Measurements from ENCODE around the gene RABL3.

DNA sequence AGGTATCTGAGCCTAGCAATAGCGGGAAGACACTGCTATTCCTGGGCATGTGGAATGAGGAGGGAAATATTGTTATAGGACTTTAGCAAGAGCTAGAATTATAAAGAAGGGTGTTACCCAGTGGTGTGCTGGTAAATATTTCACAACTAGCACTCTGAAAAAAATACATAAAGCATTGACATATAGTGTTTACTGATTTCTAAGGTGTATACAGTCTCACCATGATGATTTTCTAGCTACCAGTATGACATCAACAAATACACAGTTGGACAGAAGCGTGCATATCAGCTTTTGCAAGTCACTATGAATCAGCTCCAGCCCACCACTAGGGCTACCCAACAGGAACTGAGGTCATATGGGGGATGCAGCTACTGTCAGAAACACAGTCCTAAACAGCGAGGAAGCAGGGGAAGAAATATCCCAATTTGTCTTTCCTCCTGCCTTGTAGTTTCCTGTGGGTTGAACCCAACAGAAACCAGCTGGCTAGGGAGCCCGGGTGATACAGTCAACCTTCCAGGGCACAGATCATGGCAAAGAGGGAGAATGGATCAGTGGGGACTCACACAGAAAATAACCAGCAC is 99.9 kb downstream of the RABL3 start:
- TF ChIP-seq, protein P1, sequence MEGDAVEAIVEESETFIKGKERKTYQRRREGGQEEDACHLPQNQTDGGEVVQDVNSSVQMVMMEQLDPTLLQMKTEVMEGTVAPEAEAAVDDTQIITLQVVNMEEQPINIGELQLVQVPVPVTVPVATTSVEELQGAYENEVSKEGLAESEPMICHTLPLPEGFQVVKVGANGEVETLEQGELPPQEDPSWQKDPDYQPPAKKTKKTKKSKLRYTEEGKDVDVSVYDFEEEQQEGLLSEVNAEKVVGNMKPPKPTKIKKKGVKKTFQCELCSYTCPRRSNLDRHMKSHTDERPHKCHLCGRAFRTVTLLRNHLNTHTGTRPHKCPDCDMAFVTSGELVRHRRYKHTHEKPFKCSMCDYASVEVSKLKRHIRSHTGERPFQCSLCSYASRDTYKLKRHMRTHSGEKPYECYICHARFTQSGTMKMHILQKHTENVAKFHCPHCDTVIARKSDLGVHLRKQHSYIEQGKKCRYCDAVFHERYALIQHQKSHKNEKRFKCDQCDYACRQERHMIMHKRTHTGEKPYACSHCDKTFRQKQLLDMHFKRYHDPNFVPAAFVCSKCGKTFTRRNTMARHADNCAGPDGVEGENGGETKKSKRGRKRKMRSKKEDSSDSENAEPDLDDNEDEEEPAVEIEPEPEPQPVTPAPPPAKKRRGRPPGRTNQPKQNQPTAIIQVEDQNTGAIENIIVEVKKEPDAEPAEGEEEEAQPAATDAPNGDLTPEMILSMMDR (IDR thresholded peaks at IDR 0.05): no peak
- no peak for TF ChIP-seq POLR2AphosphoS5 (IDR thresholded peaks at IDR 0.05)
- no peak for TF ChIP-seq POLR2A (IDR thresholded peaks at IDR 0.05)
- no peak for TF ChIP-seq EP300 (IDR thresholded peaks at IDR 0.05; ENCODE audit: low read depth)
